Chondrocyte (in vitro differentiated cells): Measurements from ENCODE around the gene VWA2. TPM values are rescaled to one million over a fixed set of nuclear protein-coding genes. Genes with fewer than 3 reads are reported as not detected.

Source experiments
- DNase-seq: peaks from one replicate; pipeline ENCODE4 v3.0.0; 2021; ENCODE audit warnings: mixed read lengths, low spot score
- H3K27ac Mint-ChIP-seq: one replicate; pipeline ENCODE4 v1.8.0; 2021; ENCODE audit warnings: mild to moderate bottlenecking, moderate library complexity, mixed read lengths; ENCODE audit not compliant: unreplicated experiment
- H3K27me3 Mint-ChIP-seq: 2 replicates; pipeline ENCODE4 v1.8.0; 2021; ENCODE audit warnings: low read depth, mixed read lengths
- H3K36me3 Mint-ChIP-seq: 2 replicates; pipeline ENCODE4 v1.8.0; 2021; ENCODE audit warnings: low read depth, mixed read lengths
- H3K4me1 Mint-ChIP-seq: 2 replicates; pipeline ENCODE4 v1.8.0; 2021; ENCODE audit warnings: low read depth, mild to moderate bottlenecking, mixed read lengths
- H3K4me3 Mint-ChIP-seq: one replicate; pipeline ENCODE4 v1.8.0; 2021; ENCODE audit warnings: mild to moderate bottlenecking, moderate library complexity, mixed read lengths; ENCODE audit not compliant: unreplicated experiment
- H3K9me3 Mint-ChIP-seq: 2 replicates; pipeline ENCODE4 v1.8.0; 2021; ENCODE audit warnings: low read depth, mixed read lengths
- total RNA-seq: library from RNA; stranded (reverse); gene quantifications from 3 replicates; pipeline ENCODE4 v1.2.1, GENCODE V29; 2021
- TF ChIP-seq, protein P1 (sequence below): fragments of 200-600 bp; sonication (generic); IDR thresholded peaks from 2 replicates; pipeline ENCODE4 v1.5.0; 2021; ENCODE audit warnings: antibody characterized with exemption, mild to moderate bottlenecking, moderate library complexity

The VWA2 gene
- total RNA-seq, 1 donor from 2014 or later = not detected

DNA sequence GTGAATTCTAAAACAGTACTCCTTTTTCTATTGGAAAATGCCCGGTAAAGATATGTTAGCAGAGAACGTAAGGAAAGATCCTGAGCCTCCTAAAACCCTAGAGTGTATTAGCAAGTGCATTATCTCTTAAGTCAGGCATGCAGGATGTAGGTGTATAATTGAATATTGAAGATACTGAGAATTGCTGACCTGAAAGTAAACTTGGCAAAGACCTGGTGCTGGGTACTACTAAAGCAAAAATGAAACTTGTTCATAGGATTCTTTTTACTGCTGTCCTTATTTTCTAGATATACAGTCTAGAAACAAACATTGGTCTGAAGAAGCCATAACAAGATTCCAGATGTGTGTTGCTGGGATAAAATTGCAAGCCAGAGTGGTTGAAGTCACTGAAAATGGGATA lies 18.8 kb upstream of the VWA2 start:
- no peak for DNase-seq
- Mint-ChIP-seq H3K36me3 (peaks cover 2% of the 10 kb centered on the region), H3K4me1 (peaks cover 14% of the 10 kb centered on the region), H3K27ac (no peak overlapping the region), H3K27me3 (peaks cover 40% of the 10 kb centered on the region), H3K9me3 (no peaks in the 10 kb centered on the region), H3K4me3 (no peak overlapping the region)
- TF ChIP-seq, protein P1, sequence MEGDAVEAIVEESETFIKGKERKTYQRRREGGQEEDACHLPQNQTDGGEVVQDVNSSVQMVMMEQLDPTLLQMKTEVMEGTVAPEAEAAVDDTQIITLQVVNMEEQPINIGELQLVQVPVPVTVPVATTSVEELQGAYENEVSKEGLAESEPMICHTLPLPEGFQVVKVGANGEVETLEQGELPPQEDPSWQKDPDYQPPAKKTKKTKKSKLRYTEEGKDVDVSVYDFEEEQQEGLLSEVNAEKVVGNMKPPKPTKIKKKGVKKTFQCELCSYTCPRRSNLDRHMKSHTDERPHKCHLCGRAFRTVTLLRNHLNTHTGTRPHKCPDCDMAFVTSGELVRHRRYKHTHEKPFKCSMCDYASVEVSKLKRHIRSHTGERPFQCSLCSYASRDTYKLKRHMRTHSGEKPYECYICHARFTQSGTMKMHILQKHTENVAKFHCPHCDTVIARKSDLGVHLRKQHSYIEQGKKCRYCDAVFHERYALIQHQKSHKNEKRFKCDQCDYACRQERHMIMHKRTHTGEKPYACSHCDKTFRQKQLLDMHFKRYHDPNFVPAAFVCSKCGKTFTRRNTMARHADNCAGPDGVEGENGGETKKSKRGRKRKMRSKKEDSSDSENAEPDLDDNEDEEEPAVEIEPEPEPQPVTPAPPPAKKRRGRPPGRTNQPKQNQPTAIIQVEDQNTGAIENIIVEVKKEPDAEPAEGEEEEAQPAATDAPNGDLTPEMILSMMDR = no peak

DNA sequence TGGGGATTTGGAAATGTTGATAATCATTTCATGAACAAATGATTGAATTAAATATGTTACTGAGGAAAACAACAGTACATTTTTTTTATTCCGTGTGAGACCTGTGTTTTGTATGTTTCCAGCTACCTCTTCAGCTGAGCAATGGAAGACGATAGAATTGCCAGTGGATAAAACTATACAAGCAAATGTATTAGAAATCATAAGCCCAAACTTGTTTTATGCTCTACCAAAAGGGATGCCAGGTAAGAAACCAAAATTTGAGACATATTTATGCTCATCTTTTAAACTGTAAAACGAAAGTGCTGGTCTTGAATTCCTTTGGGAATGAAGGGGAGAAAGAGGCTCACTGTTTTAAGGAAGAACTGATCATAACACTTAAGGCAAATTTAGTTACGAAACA lies 17.8 kb upstream of the VWA2 start:
- H3K4me1 Mint-ChIP-seq = peaks cover 14% of the 10 kb centered on the region
- no peak overlapping the region for H3K27ac Mint-ChIP-seq
- H3K27me3 Mint-ChIP-seq = peaks cover 45% of the 10 kb centered on the region
- no peaks in the 10 kb centered on the region for H3K9me3 Mint-ChIP-seq
- TF ChIP-seq, protein P1 = no peak
- H3K4me3 Mint-ChIP-seq = no peak overlapping the region
- DNase-seq = no peak
- H3K36me3 Mint-ChIP-seq = peaks cover 2% of the 10 kb centered on the region

DNA sequence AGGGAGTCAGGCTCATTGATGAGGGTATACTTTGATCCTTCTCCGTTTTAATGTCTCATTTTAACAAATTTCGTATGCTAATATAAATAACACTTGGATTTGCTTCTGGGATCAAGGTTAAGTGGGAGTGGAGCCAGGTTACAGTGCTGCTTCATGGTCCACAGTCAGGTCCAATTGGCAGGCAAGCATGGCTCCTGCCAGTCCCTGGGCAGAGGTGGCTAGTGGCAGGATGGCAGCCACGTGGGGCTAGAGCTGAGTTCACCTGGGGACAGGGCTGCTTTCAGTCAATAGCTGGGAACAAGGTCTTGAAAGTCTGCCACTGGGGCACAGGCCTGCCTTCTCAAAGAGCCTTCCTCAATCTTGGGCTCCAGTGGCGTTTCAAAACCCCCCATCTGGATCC lies 16.0 kb upstream of the VWA2 start:
- TF ChIP-seq, protein P1 = no peak
- no peaks in the 10 kb centered on the region for H3K9me3 Mint-ChIP-seq
- no peak for DNase-seq
- H3K4me3 Mint-ChIP-seq = no peak overlapping the region
- no peak overlapping the region for H3K27ac Mint-ChIP-seq
- peaks cover 2% of the 10 kb centered on the region for H3K36me3 Mint-ChIP-seq
- peaks cover 49% of the 10 kb centered on the region for H3K27me3 Mint-ChIP-seq
- H3K4me1 Mint-ChIP-seq = peaks cover 14% of the 10 kb centered on the region

DNA sequence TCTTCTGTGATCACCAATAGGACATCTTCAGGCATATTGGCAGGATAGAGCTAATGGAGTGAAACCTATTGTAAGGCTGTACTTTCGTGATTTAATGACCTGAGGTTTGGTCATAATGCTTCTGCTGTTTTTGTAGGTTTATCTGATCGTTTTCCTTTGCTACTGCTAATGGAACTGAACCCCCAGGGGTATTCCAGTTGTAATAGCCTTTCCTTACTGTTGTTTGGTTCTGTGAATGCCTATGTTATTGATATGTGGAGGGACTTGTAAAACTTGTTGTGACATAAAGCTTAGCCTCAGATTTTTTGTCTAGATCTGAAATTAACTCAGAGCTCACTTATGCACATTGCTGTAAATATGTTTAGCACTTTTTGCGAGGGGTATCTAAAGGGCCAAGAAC lies 10.9 kb upstream of the VWA2 start:
- Mint-ChIP-seq H3K27ac (no peak overlapping the region), H3K4me3 (no peak overlapping the region), H3K4me1 (no peaks in the 10 kb centered on the region), H3K27me3 (peaks cover 44% of the 10 kb centered on the region), H3K9me3 (no peaks in the 10 kb centered on the region), H3K36me3 (no peaks in the 10 kb centered on the region)
- DNase-seq = no peak
- TF ChIP-seq, protein P1 = no peak

DNA sequence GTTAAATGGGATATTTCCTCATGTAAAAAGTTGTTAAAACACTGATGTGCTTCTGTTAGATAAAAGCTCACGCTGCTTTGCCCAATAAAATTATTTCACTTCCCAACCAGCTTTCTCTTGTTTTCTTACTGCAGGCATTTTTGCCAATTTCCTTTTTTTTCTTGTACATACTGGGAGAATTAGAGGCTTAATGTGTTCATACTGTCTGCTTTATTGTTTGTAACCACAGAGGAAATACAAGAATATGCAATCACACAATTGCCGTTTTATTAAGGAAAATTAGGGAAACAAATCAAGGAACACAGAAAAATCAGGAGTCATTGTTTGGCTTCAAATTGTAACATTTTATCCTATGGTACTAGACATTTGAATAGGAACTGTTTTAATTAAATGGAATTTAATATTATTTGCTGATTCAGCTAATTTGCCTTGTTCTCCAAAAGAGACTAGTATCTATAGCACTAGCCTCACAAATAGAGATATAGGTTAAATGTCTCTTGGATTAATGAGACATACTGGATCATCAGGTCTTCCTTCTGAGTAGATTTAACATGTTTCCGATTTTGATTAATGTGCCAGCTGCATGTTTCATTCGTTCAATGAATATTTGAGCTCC lies 6.4 kb upstream of the VWA2 start:
- H3K4me1 Mint-ChIP-seq = no peaks in the 10 kb centered on the region
- DNase-seq = no peak
- no peaks in the 10 kb centered on the region for H3K9me3 Mint-ChIP-seq
- H3K4me3 Mint-ChIP-seq = no peak overlapping the region
- TF ChIP-seq, protein P1 = no peak
- no peak overlapping the region for H3K27ac Mint-ChIP-seq
- H3K27me3 Mint-ChIP-seq = peaks cover 35% of the 10 kb centered on the region
- no peaks in the 10 kb centered on the region for H3K36me3 Mint-ChIP-seq
